GM12891 (cell line): ENCODE measurements around the gene FBLN2.

Experiments
- DNase-seq: peaks from one replicate; pipeline ENCODE4 v3.0.0; 2011; ENCODE audit warnings: low spot score; ENCODE audit not compliant: insufficient read length
- FAIRE-seq: peaks from 2 replicates; lab custom pipeline; 2011; peaks lifted over from hg19 to GRCh38; lab: Jason Lieb, UNC
- PAX5 ChIP-seq: IDR thresholded peaks from 2 replicates; pipeline ENCODE4 v1.6.1; 2011; ENCODE audit warnings: low read length, moderate library complexity, mild to moderate bottlenecking; ENCODE audit not compliant: insufficient read depth, severe bottlenecking
- POLR2A ChIP-seq: IDR thresholded peaks from 2 replicates; pipeline ENCODE4 v1.6.1; 2011; ENCODE audit warnings: low read depth, low read length, control low read depth
- POLR2AphosphoS5 ChIP-seq: IDR thresholded peaks from 2 replicates; pipeline ENCODE4 v1.6.1; 2011; ENCODE audit warnings: low read depth, low read length, control low read depth
- POU2F2 ChIP-seq: IDR thresholded peaks from 2 replicates; pipeline ENCODE4 v1.6.1; 2011; ENCODE audit warnings: low read depth, mild to moderate bottlenecking, control low read depth, low read length, moderate library complexity
- SPI1 ChIP-seq: IDR thresholded peaks from 2 replicates; pipeline ENCODE4 v1.6.1; 2011; ENCODE audit warnings: low read depth, low read length, control low read depth
- TAF1 ChIP-seq: IDR thresholded peaks from 2 replicates; pipeline ENCODE4 v1.6.1; 2011; ENCODE audit warnings: low read depth, low read length, control low read depth

FBLN2 gene

DNA sequence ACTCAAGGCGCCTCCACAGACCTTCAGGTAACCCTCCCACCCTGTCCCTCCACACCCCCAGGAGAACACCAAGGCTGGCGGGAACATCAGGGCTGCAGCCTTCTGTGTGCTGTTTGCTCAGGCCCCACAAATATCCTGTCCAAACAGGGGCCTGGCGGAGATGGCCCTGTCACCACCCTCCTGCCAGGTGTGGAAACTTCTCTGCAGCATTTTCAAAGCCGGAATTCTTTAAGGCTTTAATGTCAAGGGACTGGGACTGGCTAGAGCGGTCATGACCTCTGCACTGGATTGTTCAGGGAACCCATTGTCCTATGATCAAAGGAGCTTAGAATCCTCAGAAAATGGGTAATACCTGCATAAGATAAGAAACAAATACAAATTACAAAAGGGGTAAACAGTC is 46.6 kb downstream of the FBLN2 start:
- TF ChIP-seq POLR2A (no peak), PAX5 (no peak), POU2F2 (no peak)
- DNase-seq (no peak), FAIRE-seq (no peak)

DNA sequence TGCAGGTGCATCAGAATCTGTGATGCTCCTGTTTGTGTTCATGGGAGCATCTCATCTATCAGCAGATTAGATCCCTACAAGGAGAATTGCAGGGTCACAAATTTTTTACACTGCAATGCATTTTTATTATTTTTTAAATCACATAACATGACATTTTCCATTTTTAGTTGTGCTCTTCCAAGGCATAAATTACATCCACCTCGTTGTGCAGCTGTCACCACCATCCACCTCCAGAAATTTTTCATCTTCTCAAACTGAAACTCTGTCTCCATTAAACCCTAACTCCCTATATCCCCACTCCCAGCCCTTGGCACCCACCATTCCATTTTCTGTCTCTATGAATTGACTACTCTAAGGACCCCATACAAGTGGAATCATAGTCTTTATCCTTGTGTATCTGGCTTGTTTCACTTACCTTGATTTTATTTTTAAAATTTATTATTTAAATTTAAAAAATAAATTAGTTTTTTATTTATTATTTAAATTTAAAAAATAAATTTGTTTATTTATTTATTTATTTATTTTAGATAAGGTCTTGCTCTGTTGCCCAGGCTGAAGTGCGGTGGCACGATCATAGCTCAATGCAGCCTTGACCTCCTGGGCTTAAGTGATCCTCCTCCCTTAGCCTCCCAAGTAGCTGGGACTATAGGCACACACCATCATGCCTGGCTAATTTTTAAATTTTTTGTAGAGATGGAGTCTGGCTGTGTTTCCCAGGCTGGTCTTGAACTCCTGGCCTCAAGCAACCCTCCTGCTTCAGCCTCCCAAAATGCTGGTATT is 47.7 kb downstream of the FBLN2 start:
- FAIRE-seq (no peak), DNase-seq (no peak)
- TF ChIP-seq TAF1 (no peak), POU2F2 (no peak), POLR2A (no peak), POLR2AphosphoS5 (no peak), PAX5 (no peak), SPI1 (no peak)

DNA sequence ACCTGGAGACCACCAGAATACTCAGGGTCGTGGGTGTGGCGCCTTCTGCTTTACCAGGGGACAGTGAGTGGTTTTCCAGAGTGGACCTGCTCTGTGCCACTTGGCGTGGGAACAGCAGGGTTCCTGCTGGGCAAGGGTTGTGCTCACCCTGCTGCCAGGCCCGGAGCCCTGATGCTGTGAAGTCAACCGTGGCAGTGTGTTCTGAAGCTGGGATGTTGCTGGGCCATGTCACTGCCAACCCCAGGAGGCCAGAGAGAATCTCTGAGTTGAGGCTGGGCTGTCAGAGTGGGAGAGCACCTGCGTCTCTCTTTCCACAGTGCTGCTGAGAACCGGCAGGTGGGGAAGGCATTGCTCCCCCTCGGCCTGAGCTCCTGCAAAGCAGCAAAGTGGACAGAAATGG is 48.7 kb downstream of the FBLN2 start:
- TF ChIP-seq POLR2AphosphoS5 (no peak), SPI1 (no peak), POU2F2 (no peak), TAF1 (no peak), POLR2A (no peak), PAX5 (no peak)
- no peak for DNase-seq
- FAIRE-seq, result no peak

DNA sequence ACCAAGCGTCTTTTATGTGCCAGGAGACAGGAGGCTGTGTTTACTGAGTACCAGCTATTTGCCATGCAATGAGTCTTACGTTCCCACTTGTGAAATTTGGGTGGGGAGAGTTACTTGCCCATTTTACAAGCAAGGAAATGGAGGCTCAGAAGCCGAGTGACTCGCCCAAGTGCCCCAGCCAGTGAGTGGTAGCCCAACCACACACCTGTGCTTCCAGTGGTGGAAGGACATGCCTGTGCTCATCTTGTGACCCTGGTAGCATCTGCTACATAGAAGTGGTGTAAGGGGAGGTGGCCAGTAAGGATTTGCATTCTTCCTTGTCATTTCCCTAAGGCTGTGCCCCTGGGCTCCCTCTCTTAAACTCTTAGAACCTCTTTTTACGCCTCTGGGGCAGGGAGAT is 49.3 kb downstream of the FBLN2 start:
- DNase-seq, result no peak
- no peak for FAIRE-seq
- TF ChIP-seq PAX5 (no peak), POU2F2 (no peak), POLR2A (no peak), SPI1 (no peak), POLR2AphosphoS5 (no peak), TAF1 (no peak)

DNA sequence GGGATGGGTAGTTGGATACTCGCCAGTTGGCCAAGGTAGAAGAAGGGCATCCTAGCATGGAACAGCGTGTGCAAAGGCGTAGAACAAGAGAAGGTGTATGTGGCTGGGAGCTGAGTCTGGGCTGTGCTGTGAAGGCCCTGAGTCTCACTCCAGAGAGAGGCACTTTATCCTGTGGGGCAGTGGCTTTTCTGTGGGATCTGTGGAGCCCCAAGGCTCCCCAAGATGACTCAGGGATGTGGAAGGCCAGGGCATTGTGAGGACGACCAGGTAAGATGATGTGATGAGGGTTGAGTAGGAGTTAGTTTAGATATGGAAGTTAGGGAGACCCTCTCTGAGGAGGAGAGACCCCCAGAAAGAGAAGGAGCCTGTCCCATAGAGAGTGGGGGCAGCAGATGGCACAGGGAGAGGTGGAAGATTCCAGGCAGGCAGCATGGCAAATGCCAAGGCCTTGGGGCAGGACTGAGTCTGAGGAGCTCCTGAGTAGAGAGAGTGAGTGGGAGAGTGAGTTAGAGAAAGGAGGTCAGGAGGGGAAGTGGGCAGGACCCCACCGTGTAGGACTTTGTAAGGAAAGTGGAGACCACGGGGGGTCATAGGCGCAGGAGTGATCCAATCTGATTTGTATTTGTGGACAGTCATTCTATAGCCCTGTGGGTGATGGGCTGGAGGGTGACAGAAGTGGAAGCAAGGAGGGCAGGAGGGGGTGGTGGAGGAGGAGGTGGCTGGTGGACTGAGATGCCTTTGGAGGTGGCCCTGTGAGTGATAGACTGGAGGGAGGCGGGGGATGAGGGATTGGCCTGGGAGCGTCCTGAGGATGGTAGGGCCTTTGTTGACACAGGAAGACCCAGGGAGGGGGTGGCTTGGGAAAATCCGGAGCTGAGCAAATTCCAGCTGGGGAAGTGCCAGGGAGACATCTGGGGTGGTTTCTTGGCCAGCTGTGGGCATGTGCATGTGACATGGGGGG is 50.3 kb downstream of the FBLN2 start:
- FAIRE-seq, result no peak
- TF ChIP-seq POU2F2 (no peak), POLR2AphosphoS5 (no peak), POLR2A (no peak), SPI1 (no peak), TAF1 (no peak), PAX5 (no peak)
- DNase-seq, result no peak

DNA sequence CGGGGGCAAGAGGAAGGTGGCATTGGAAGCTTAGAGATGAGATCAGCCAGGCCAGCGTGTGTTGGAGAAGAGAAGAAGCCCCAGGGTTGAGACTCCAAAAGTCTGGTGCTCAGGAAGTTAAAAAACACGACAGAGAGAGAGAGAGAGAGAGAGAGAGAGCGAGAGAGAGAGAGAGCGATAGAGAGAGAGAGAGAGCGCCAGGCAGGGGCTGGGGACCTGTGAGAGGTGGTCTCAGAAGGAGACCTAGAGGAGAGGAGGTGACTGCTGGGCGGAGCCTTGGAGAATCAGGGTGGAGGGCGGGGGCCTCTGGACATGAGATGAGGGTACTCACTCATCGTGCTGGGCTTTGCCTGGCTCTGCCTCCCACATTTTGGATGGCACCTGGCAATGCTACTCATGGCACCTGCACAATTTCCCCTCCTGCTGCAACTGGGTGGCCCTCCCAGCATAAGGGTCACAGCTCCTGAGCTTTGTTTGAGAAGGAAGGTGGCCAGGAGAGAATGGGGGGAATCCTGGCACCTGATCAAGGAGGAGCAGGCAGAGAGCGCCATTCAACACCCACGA is 51.0 kb downstream of the FBLN2 start:
- FAIRE-seq (no peak), DNase-seq (no peak)
- TF ChIP-seq POLR2A, result no peak
- no peak for TF ChIP-seq POU2F2
- no peak for TF ChIP-seq TAF1
- TF ChIP-seq PAX5, result no peak
- no peak for TF ChIP-seq POLR2AphosphoS5
- TF ChIP-seq SPI1, result no peak

DNA sequence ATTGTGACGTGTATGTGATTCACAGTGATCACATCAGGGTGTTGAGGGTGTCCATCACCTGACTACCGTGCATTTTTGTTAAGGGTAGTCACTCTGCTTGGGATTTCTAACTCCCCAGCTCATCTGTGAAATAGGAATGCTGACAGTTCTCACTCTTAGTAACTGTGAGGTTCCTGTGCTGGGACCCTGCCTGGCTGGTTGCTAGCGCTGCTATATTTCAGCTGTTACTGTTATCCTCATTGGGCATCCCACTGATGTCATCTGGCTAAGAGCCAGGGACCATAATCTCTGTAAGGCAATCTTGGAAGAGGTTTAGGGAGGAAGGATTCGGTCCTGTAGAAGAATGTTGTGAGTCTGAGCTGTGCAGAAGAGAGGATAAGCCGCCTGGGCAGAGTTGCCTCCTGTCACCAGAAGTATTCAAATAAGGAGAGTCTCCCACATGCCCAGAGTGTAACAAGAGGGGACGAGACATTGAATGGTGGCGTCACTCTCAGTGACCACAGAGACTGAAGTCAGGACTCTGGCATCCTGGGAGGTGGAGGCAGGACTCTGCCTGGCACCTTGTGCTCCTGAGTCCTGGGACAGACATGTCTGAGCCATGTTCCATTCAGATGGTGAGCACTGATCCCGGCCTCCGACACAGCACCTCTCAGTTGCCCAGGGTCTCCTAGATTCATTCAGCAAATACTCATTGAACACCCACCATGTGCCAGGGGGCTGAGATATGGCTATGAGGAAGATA is 52.2 kb downstream of the FBLN2 start:
- DNase-seq (no peak), FAIRE-seq (no peak)
- TF ChIP-seq TAF1 (no peak), PAX5 (no peak), POU2F2 (no peak), POLR2AphosphoS5 (no peak), SPI1 (no peak)

DNA sequence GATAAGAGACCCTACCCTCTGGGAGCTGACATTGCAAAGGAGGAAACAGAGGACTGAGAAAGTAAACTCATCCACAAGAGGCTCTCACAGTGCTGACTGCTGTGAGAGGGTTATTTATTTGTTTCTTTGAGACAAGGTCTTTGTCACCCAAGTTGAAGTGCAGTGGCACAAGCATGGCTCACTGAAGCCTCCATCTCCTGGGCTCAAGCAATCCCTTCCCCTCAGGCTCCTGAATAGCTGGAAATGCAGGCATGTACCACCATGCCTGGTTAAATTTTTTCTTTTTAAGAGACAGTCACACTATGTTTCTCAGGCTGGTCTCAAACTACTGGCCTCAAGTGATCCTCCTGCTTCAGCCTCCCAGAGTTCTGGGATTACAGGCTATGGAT is 52.8 kb downstream of the FBLN2 start:
- no peak for TF ChIP-seq SPI1
- no peak for TF ChIP-seq TAF1
- TF ChIP-seq POLR2A, result no peak
- no peak for TF ChIP-seq POLR2AphosphoS5
- no peak for TF ChIP-seq POU2F2
- TF ChIP-seq PAX5, result no peak
- no peak for FAIRE-seq
- no peak for DNase-seq

DNA sequence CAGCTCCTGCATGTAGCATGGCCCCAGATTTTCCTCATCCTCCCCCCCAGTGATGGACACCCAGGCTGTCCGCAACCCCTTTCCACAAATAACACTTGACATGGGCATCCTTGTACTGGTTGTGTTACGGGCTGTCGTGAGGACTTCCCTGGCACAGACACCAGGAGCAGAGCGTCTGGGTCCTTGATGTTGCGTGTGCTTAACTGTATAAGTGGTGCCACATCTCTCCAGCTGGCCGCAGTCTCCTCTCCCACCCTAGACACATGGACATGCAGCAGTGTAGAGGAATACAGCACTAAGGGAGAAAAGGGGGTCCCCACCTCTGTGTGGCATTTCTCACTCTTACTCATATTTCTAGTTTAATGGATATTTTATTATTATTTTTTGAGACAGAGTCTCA is 56.6 kb downstream of the FBLN2 start:
- TF ChIP-seq SPI1 (no peak), POLR2AphosphoS5 (no peak)
- DNase-seq (no peak), FAIRE-seq (no peak)
